Measurements from ENCODE around the gene RHBG.

RHBG gene

GRCh38 chr1:156423422-156424352 is 54.7 kb downstream of the RHBG start:
- Histone ChIP-seq H3K36me3 (ENCODE audit: control insufficient read depth in 1 of 2, insufficient read depth in 2 of 2, low read depth in 1 of 2, low read length in 2 of 2) (no peaks in the 10 kb centered on the region), H3K14ac (ENCODE audit: low read length in 2 of 2) (no peak overlapping the region), H3K27ac (ENCODE audit: low read length, poor library complexity, severe bottlenecking) (no peak overlapping the region), H3K23ac (ENCODE audit: low read length in 2 of 2) (no peak overlapping the region), H3K79me1 (replicated peaks; ENCODE audit: low read length, poor library complexity, severe bottlenecking) (no peaks in the 10 kb centered on the region), H3K18ac (ENCODE audit: low read depth in 1 of 2, low read length in 2 of 2) (no peak overlapping the region), H3K27me3 (ENCODE audit: control insufficient read depth in 1 of 2, insufficient read depth in 1 of 2, low read length in 2 of 2) (peaks cover 95 to 100% of the 10 kb centered on the region in 2 experiments), H2BK12ac (ENCODE audit: low read length in 2 of 2) (no peak overlapping the region), H3K4me1 (ENCODE audit: control insufficient read depth, insufficient read depth, low read depth, low read length) (peaks cover 17% of the 10 kb centered on the region), H2BK120ac (ENCODE audit: low read depth, low read length) (no peak overlapping the region), H2AK5ac (ENCODE audit: low read length, severe bottlenecking) (no peak overlapping the region), H3K4me2 (ENCODE audit: low read length, poor library complexity, severe bottlenecking) (no peak overlapping the region), H2BK15ac (ENCODE audit: low read depth, poor library complexity, severe bottlenecking) (no peak overlapping the region), H3K4me3 (ENCODE audit: insufficient read depth in 1 of 2, low read depth in 1 of 2, low read length in 2 of 2) (no peak overlapping the region), H4K91ac (ENCODE audit: low read length) (no peak overlapping the region), H4K8ac (ENCODE audit: low read length) (no peak overlapping the region), H2AFZ (ENCODE audit: low read depth, low read length) (no peak overlapping the region), H3K9ac (ENCODE audit: low read length) (no peak overlapping the region), H3K4ac (ENCODE audit: low read depth in 1 of 2, low read length in 2 of 2) (no peak overlapping the region), H3K9me3 (ENCODE audit: control insufficient read depth, low read length) (no peaks in the 10 kb centered on the region), H2BK5ac (ENCODE audit: low read depth, low read length, poor library complexity, severe bottlenecking) (no peak overlapping the region)
- no peak for DNase-seq
- WGBS = 41% methylated on average over 5 of the region's 7 CpGs

DNA sequence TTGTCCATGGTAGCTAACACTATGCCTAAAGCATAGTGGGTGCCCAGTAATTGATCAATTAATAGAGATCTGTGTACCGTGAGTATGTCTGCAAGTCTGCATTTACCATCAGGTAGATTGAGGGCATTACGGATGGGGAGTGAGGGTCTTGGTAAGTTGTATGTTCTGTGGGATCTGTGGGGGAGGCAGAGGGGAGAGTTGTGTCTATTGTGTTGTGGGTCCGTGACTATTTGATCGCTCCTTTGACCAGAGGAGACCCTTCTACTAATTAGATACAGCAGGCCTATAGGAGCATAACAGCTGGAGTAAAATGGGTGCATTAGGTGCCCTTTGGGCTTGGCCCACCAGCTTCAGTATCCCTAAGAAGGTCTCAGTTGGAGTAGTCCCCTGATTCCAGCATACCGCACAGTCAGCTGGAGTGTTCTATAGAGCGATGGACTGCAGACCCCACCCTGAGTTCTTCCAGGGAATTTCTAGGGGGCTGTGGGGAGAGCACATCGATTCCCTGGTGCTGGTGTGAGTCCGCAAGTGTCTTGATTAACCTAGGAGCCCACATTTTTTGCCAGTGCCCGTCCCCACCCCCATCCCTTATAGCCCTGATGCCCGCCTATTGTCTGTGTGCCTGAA is 55.9 kb downstream of the RHBG start:
- Histone ChIP-seq H3K4me2 (ENCODE audit: low read length, poor library complexity, severe bottlenecking) (no peak overlapping the region), H2AK5ac (ENCODE audit: low read length, severe bottlenecking) (no peak overlapping the region), H3K18ac (ENCODE audit: low read depth in 1 of 2, low read length in 2 of 2) (no peak overlapping the region), H2BK12ac (ENCODE audit: low read length in 2 of 2) (no peak overlapping the region), H3K79me1 (replicated peaks; ENCODE audit: low read length, poor library complexity, severe bottlenecking) (no peaks in the 10 kb centered on the region), H2BK120ac (ENCODE audit: low read depth, low read length) (no peak overlapping the region), H3K27ac (ENCODE audit: low read length, poor library complexity, severe bottlenecking) (no peak overlapping the region), H3K4me3 (ENCODE audit: insufficient read depth in 1 of 2, low read depth in 1 of 2, low read length in 2 of 2) (no peak overlapping the region), H3K14ac (ENCODE audit: low read length in 2 of 2) (no peak overlapping the region), H2AFZ (ENCODE audit: low read depth, low read length) (no peak overlapping the region), H4K91ac (ENCODE audit: low read length) (no peak overlapping the region), H3K23ac (ENCODE audit: low read length in 2 of 2) (no peak overlapping the region), H2BK5ac (ENCODE audit: low read depth, low read length, poor library complexity, severe bottlenecking) (no peak overlapping the region), H3K9me3 (ENCODE audit: control insufficient read depth, low read length) (no peaks in the 10 kb centered on the region), H3K4ac (ENCODE audit: low read depth in 1 of 2, low read length in 2 of 2) (no peak overlapping the region), H3K36me3 (ENCODE audit: control insufficient read depth in 1 of 2, insufficient read depth in 2 of 2, low read depth in 1 of 2, low read length in 2 of 2) (no peaks in the 10 kb centered on the region), H3K27me3 (ENCODE audit: control insufficient read depth in 1 of 2, insufficient read depth in 1 of 2, low read length in 2 of 2) (peaks cover 95 to 100% of the 10 kb centered on the region in 2 experiments), H4K8ac (ENCODE audit: low read length) (no peak overlapping the region), H2BK15ac (ENCODE audit: low read depth, poor library complexity, severe bottlenecking) (no peak overlapping the region), H3K9ac (ENCODE audit: low read length) (no peak overlapping the region), H3K4me1 (ENCODE audit: control insufficient read depth, insufficient read depth, low read depth, low read length) (peaks cover 17% of the 10 kb centered on the region)
- 73% methylated on average over 8 of the region's 10 CpGs for WGBS
- DNase-seq = no peak

DNA sequence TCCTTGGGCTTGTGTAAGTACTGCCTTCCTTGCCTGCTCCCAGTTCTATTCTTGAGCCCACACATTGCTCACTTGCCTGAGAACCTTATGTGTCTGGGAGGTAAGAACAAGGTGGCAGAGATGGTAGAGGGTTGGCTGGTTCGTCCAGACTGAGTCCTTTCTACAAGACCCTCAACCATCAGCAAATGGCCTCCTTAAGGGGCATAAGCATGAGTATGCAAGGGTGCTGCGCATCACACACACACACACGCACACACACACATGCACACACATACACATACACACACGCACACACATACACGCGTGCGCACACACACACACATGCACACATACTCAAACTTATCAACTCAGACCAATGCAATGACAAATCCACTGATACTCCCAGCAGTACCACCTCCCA is 56.9 kb downstream of the RHBG start:
- Histone ChIP-seq H3K27me3 (ENCODE audit: control insufficient read depth in 1 of 2, insufficient read depth in 1 of 2, low read length in 2 of 2) (peaks cover 95 to 99% of the 10 kb centered on the region in 2 experiments), H2AFZ (ENCODE audit: low read depth, low read length) (no peak overlapping the region), H3K14ac (ENCODE audit: low read length in 2 of 2) (no peak overlapping the region), H3K4me1 (ENCODE audit: control insufficient read depth, insufficient read depth, low read depth, low read length) (peaks cover 7% of the 10 kb centered on the region), H3K9me3 (ENCODE audit: control insufficient read depth, low read length) (no peaks in the 10 kb centered on the region), H3K23ac (ENCODE audit: low read length in 2 of 2) (no peak overlapping the region), H2BK12ac (ENCODE audit: low read length in 2 of 2) (no peak overlapping the region), H4K8ac (ENCODE audit: low read length) (no peak overlapping the region), H3K4me3 (ENCODE audit: insufficient read depth in 1 of 2, low read depth in 1 of 2, low read length in 2 of 2) (no peak overlapping the region), H2AK5ac (ENCODE audit: low read length, severe bottlenecking) (no peak overlapping the region), H3K79me1 (replicated peaks; ENCODE audit: low read length, poor library complexity, severe bottlenecking) (no peaks in the 10 kb centered on the region), H3K36me3 (ENCODE audit: control insufficient read depth in 1 of 2, insufficient read depth in 2 of 2, low read depth in 1 of 2, low read length in 2 of 2) (no peaks in the 10 kb centered on the region), H3K27ac (ENCODE audit: low read length, poor library complexity, severe bottlenecking) (no peak overlapping the region), H2BK120ac (ENCODE audit: low read depth, low read length) (no peak overlapping the region), H2BK5ac (ENCODE audit: low read depth, low read length, poor library complexity, severe bottlenecking) (no peak overlapping the region), H3K4ac (ENCODE audit: low read depth in 1 of 2, low read length in 2 of 2) (no peak overlapping the region), H3K18ac (ENCODE audit: low read depth in 1 of 2, low read length in 2 of 2) (no peak overlapping the region), H2BK15ac (ENCODE audit: low read depth, poor library complexity, severe bottlenecking) (no peak overlapping the region), H3K4me2 (ENCODE audit: low read length, poor library complexity, severe bottlenecking) (no peak overlapping the region), H3K9ac (ENCODE audit: low read length) (no peak overlapping the region), H4K91ac (ENCODE audit: low read length) (no peak overlapping the region)
- DNase-seq = no peak
- WGBS = 90% methylated on average over 7 of the region's 7 CpGs

GRCh38 chr1:156427957-156428356 is 58.9 kb downstream of the RHBG start:
- Histone ChIP-seq H3K18ac (ENCODE audit: low read depth in 1 of 2, low read length in 2 of 2) (no peak overlapping the region), H2BK5ac (ENCODE audit: low read depth, low read length, poor library complexity, severe bottlenecking) (no peak overlapping the region), H2BK15ac (ENCODE audit: low read depth, poor library complexity, severe bottlenecking) (no peak overlapping the region), H3K23ac (ENCODE audit: low read length in 2 of 2) (no peak overlapping the region), H4K91ac (ENCODE audit: low read length) (peak overlapping the region; percentile 71), H3K4me3 (ENCODE audit: insufficient read depth in 1 of 2, low read depth in 1 of 2, low read length in 2 of 2) (no peak overlapping the region), H3K9me3 (ENCODE audit: control insufficient read depth, low read length) (peaks cover 4% of the 10 kb centered on the region), H2AFZ (ENCODE audit: low read depth, low read length) (no peak overlapping the region), H3K36me3 (ENCODE audit: control insufficient read depth in 1 of 2, insufficient read depth in 2 of 2, low read depth in 1 of 2, low read length in 2 of 2) (no peaks in the 10 kb centered on the region), H3K79me1 (replicated peaks; ENCODE audit: low read length, poor library complexity, severe bottlenecking) (no peaks in the 10 kb centered on the region), H3K9ac (ENCODE audit: low read length) (no peak overlapping the region), H3K4ac (ENCODE audit: low read depth in 1 of 2, low read length in 2 of 2) (no peak overlapping the region), H3K4me2 (ENCODE audit: low read length, poor library complexity, severe bottlenecking) (no peak overlapping the region), H4K8ac (ENCODE audit: low read length) (no peak overlapping the region), H2AK5ac (ENCODE audit: low read length, severe bottlenecking) (no peak overlapping the region), H2BK120ac (ENCODE audit: low read depth, low read length) (no peak overlapping the region), H2BK12ac (ENCODE audit: low read length in 2 of 2) (no peak overlapping the region), H3K14ac (ENCODE audit: low read length in 2 of 2) (no peak overlapping the region), H3K4me1 (ENCODE audit: control insufficient read depth, insufficient read depth, low read depth, low read length) (no peaks in the 10 kb centered on the region), H3K27me3 (ENCODE audit: control insufficient read depth in 1 of 2, insufficient read depth in 1 of 2, low read length in 2 of 2) (peaks cover 96 to 98% of the 10 kb centered on the region in 2 experiments), H3K27ac (ENCODE audit: low read length, poor library complexity, severe bottlenecking) (no peak overlapping the region)
- no peak for DNase-seq
- WGBS = 84% methylated on average over 5 of the region's 5 CpGs
